HEK293 (cell line): Measurements from ENCODE around the gene ME3.

Experiments
- CTCF ChIA-PET: fragments of 350-600 bp; formaldehyde crosslinking; extraction: SDS; loops from one replicate; lab custom pipeline; 2021; ENCODE audit warnings: antibody characterized with exemption; lab: Yijun Ruan, JAX
- POLR2A ChIA-PET: fragments of 300-600 bp; formaldehyde crosslinking; extraction: SDS; loops from one replicate; lab custom pipeline; 2020; ENCODE audit warnings: antibody characterized with exemption, inconsistent platforms; lab: Yijun Ruan, JAX
- H3K27ac ChIP-seq: fragments of 200-500 bp; sonication (Bioruptor generic); 2 replicates; pipeline ENCODE4 v1.5.1; 2014; ENCODE audit warnings: low read depth, low read length, control low read depth, inconsistent platforms; ENCODE audit errors: extremely low read depth
- H3K36me3 ChIP-seq, 2 experiments: fragments of 200-500 bp in 1 of 2; sonication (Bioruptor generic) in 1 of 2; 1 replicate in 1 of 2; 2 replicates in 1 of 2; pipeline ENCODE4 v1.5.1; 2014 to 2017; ENCODE audit warnings: inconsistent platforms in 2 of 2, low read length in 2 of 2; ENCODE audit not compliant: control insufficient read depth in 2 of 2, insufficient read depth in 1 of 2
- H3K4me1 ChIP-seq: fragments of 200-500 bp; sonication (Bioruptor generic); 2 replicates; pipeline ENCODE4 v1.5.1; 2014; ENCODE audit warnings: mild to moderate bottlenecking, low read length, inconsistent platforms; ENCODE audit not compliant: control insufficient read depth, insufficient read depth
- H3K4me3 ChIP-seq: 2 replicates; pipeline ENCODE4 v1.5.1; 2011; ENCODE audit warnings: low read depth, mild to moderate bottlenecking, control low read depth, low read length, moderate library complexity
- H3K9me3 ChIP-seq: fragments of 200-500 bp; sonication (Bioruptor generic); 2 replicates; pipeline ENCODE4 v1.5.1; 2014; ENCODE audit warnings: low read depth, low read length, inconsistent platforms; ENCODE audit not compliant: control insufficient read depth, insufficient read depth
- GLI2 ChIP-seq: fragments of 450-650 bp; formaldehyde crosslinking; IDR thresholded peaks from 2 replicates; pipeline ENCODE4; 2017; ENCODE audit warnings: missing biosample characterization, missing genetic modification characterization, low read depth, borderline replicate concordance
- GLIS1 ChIP-seq: fragments of 450-650 bp; formaldehyde crosslinking; IDR thresholded peaks from 2 replicates; pipeline ENCODE4 v1.5.1; 2016; ENCODE audit warnings: missing biosample characterization, missing genetic modification characterization
- HOXD13 ChIP-seq: sonication (generic); formaldehyde crosslinking; IDR thresholded peaks from 2 replicates; pipeline ENCODE4 v1.8.0; 2022; ENCODE audit warnings: missing genetic modification reagents, borderline replicate concordance
- INSM2 ChIP-seq: fragments of 450-650 bp; formaldehyde crosslinking; IDR thresholded peaks from 2 replicates; pipeline ENCODE4 v1.5.1; 2016; ENCODE audit warnings: missing biosample characterization, missing genetic modification characterization
- KLF8 ChIP-seq: fragments of 450-650 bp; formaldehyde crosslinking; IDR thresholded peaks from 2 replicates; pipeline ENCODE4 v1.5.1; 2016; ENCODE audit warnings: missing biosample characterization, missing genetic modification characterization
- OSR2 ChIP-seq: fragments of 450-650 bp; formaldehyde crosslinking; IDR thresholded peaks from 2 replicates; pipeline ENCODE4 v1.5.1; 2016; ENCODE audit warnings: missing biosample characterization, missing genetic modification characterization
- PRDM6 ChIP-seq: fragments of 450-650 bp; formaldehyde crosslinking; IDR thresholded peaks from 2 replicates; pipeline ENCODE4 v1.5.1; 2017; ENCODE audit warnings: missing biosample characterization, missing genetic modification characterization
- ZEB2 ChIP-seq: fragments of 450-650 bp; formaldehyde crosslinking; IDR thresholded peaks from 2 replicates; pipeline ENCODE4 v1.5.1; 2016; ENCODE audit warnings: missing biosample characterization, missing genetic modification characterization
- ZIC2 ChIP-seq: fragments of 450-650 bp; formaldehyde crosslinking; IDR thresholded peaks from 2 replicates; pipeline ENCODE4 v1.5.1; 2016; ENCODE audit warnings: missing biosample characterization, missing genetic modification characterization
- ZNF26 ChIP-seq: fragments of 450-650 bp; formaldehyde crosslinking; IDR thresholded peaks from 2 replicates; pipeline ENCODE4 v1.5.1; 2016; ENCODE audit warnings: missing biosample characterization, missing genetic modification characterization
- ZNF274 ChIP-seq, 2 experiments: fragments of 200-500 bp in 1 of 2; fragments of 450-650 bp in 1 of 2; sonication (Bioruptor generic) in 1 of 2; formaldehyde crosslinking in 1 of 2; IDR thresholded peaks; 2 replicates each; pipeline versions ENCODE4 v1.5.1 to v1.6.1; 2014 to 2016; ENCODE audit warnings: borderline replicate concordance in 1 of 2, inconsistent platforms in 1 of 2, low read length in 1 of 2, missing biosample characterization in 1 of 2, missing genetic modification characterization in 1 of 2
- ZNF324 ChIP-seq: fragments of 450-650 bp; formaldehyde crosslinking; IDR thresholded peaks from 2 replicates; pipeline ENCODE4 v1.5.1; 2016; ENCODE audit warnings: missing biosample characterization, missing genetic modification characterization
- ZNF529 ChIP-seq: fragments of 450-650 bp; formaldehyde crosslinking; IDR thresholded peaks from 2 replicates; pipeline ENCODE4 v1.5.1; 2017; ENCODE audit warnings: missing genetic modification characterization, missing biosample characterization; ENCODE audit not compliant: insufficient replicate concordance
- ZNF629 ChIP-seq: fragments of 450-650 bp; formaldehyde crosslinking; IDR thresholded peaks from 2 replicates; pipeline ENCODE4 v1.5.1; 2017; ENCODE audit warnings: missing biosample characterization, missing genetic modification characterization
- ZNF639 ChIP-seq: fragments of 450-650 bp; formaldehyde crosslinking; IDR thresholded peaks from 2 replicates; pipeline ENCODE4 v1.5.1; 2016; ENCODE audit warnings: missing biosample characterization, missing genetic modification characterization
- ZNF670 ChIP-seq: fragments of 450-650 bp; formaldehyde crosslinking; IDR thresholded peaks from 2 replicates; pipeline ENCODE4 v1.5.1; 2016; ENCODE audit warnings: missing biosample characterization, missing genetic modification characterization, low read depth
- ZNF76 ChIP-seq: fragments of 450-650 bp; formaldehyde crosslinking; IDR thresholded peaks from 2 replicates; pipeline ENCODE4; 2016; ENCODE audit warnings: low read depth, missing biosample characterization, missing genetic modification characterization, borderline replicate concordance

Gene ME3

GRCh38 chr11:86515297-86516094 is 156.9 kb downstream of the ME3 start (continued):
- TF ChIP-seq ZNF76 (tag by site-specific recombination) (no peak), OSR2 (tag by site-specific recombination) (peak; percentile 90), ZIC2 (peak; percentile 74), ZNF26 (tag by site-specific recombination) (no peak), ZEB2 (0 out of 2 replicates have a peak, but pooled peaks have one; percentile 48), ZNF529 (tag by site-specific recombination) (no peak), ZNF639 (tag by site-specific recombination) (0 out of 2 replicates have a peak, but pooled peaks have one; percentile 15), KLF8 (tag by site-specific recombination) (no peak), ZNF629 (peak; percentile 52), INSM2 (0 out of 2 replicates have a peak, but pooled peaks have one; percentile 51), ZNF274 (IDR thresholded peaks at IDR 0.05; ENCODE audit: low read length) (no peak), ZNF274 (tag by site-specific recombination; IDR thresholded peaks at IDR 0.05; ENCODE audit: borderline replicate concordance) (no peak), GLI2 (tag by site-specific recombination) (peak; percentile 29; the same call in 1 of the 2 replicates), PRDM6 (peak; percentile 49; the same call in 1 of the 2 replicates)
- TF ChIP-seq, all 188 proteins: peak for 20

GRCh38 chr11:86514453-86514852 is 158.0 kb downstream of the ME3 start:
- Histone ChIP-seq H3K4me1 (peaks cover 20% of the 10 kb centered on the region), H3K36me3 (no peaks in the 10 kb centered on the region), H3K4me3 (no peak overlapping the region), H3K27ac (no peak overlapping the region), H3K9me3 (no peaks in the 10 kb centered on the region)
- ChIA-PET CTCF (interaction anchor here (1.0 to 2.2 kb wide), 4 partner anchors 18 to 153 kb away, joined by 3 to 8 read pairs (median 4); no protein-coding TSS in a partner anchor), POLR2A (interaction anchor here (2.1 kb wide), 1 partner anchor 54 kb away, joined by 4 read pairs; no protein-coding TSS in a partner anchor)
- TF ChIP-seq GLIS1 = no peak
- TF ChIP-seq ZNF324 (tag by site-specific recombination) = no peak
- TF ChIP-seq ZNF670 (tag by site-specific recombination) = no peak
- TF ChIP-seq HOXD13 (CRISPR knock-in tag) = no peak
